Stimulated activated CD4-positive, alpha-beta T cell treated with anti-CD3 and anti-CD28 coated beads, Interleukin-12 subunit alpha, Interleukin-12 subunit beta, amount 100 ng/mL, for 4 hours (primary cell): ENCODE results near the gene FOSB.
A peak's percentile ranks its signal among the peaks of the same experiment; 100 is the strongest.

Experiments
- DNase-seq: peaks from one replicate; pipeline ENCODE4 v3.0.0-alpha.2; 2020

Gene FOSB

DNA sequence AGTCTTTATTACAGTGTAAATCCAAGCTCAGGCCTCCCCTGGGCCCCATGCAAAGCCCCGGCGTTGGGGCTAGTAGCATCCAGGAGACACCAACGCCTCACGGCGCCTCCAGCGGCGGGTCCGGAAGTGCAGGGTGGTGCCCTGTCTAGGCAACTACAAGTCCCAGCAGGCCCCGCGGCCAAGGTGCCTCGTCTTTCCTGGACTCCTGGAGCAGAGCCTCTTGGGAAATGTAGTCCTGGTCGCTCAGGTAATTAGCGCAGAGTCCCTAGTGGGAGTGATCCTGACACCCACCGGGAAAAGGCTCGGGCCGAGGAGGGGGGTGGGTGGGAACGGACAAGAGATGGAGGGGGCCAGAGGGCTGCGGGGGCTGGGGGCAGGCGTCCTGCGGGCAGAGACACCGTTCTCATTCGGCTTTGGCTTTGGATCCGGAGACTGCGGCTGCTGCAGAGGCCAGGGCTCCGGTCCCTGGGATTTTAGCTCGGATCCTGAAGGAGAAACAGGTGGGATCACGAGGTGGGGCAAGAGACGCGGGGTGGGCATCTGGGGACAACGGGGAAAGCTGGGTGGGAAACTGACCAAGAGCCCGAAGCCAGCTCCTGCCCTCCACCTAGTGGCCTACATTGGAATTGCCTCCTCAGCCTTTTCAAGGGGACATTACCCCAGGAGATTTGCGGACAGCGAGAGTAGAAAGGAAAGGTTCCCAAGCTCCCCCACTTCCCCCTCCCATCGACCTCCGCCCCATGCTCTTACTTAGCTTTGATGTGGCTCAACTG lies 17.7 kb downstream of the FOSB start:
- DNase-seq = peak; percentile 98

DNA sequence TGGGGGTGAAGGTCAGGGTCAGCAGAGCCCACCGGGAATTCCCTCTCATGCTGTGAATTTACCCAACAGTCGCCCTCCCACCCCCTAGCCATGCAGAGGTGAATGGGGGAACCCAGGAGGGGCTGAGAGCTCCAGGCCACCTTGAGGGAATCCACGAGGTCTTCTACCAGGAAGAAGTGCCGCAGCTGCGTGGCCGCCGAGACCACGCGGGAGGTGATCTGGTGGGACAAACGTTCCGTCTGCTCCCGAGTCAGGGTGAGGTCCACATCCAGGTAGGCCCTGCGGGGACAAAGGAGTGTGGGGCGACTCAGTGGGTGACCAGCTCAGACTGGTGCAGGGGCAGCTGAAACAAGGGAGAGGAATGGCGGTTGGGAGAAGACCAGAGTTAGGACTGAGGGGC lies 20.9 kb downstream of the FOSB start:
- no peak for DNase-seq

DNA sequence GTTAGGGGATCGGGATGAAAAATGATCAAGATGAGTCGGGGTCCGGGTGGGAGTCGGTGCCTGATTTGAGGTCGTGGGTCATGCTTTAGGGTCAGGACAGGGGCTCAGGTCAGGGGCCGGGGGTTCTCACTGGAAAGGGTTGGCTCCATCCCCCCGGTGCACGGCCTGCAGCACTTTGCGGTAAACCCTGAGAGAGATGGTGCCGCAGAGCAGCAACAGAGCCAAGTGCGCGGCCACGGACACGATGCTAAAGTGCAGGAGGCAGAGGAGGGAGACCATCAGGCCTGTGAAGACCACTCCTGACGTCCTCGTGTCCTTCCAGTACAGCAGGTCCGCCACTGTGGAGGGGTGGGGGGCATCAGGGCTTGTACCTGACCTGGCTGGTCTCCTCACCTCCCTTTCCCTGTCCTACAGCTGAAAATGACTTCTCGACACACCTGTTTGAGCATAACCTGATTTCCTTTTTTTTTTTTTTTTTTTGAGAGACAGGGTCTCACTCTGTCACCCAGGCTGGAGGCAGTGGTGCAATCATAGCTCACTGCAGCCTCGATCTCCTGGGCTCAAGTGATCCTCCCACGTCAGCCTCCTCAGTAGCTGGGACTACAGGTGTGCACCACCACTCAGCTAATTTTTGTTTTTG lies 21.5 kb downstream of the FOSB start:
- no peak for DNase-seq

- DNase-seq = no peak
Measured at GRCh38 chr19:45492137-45492626, 24.4 kb downstream of the FOSB start.

DNA sequence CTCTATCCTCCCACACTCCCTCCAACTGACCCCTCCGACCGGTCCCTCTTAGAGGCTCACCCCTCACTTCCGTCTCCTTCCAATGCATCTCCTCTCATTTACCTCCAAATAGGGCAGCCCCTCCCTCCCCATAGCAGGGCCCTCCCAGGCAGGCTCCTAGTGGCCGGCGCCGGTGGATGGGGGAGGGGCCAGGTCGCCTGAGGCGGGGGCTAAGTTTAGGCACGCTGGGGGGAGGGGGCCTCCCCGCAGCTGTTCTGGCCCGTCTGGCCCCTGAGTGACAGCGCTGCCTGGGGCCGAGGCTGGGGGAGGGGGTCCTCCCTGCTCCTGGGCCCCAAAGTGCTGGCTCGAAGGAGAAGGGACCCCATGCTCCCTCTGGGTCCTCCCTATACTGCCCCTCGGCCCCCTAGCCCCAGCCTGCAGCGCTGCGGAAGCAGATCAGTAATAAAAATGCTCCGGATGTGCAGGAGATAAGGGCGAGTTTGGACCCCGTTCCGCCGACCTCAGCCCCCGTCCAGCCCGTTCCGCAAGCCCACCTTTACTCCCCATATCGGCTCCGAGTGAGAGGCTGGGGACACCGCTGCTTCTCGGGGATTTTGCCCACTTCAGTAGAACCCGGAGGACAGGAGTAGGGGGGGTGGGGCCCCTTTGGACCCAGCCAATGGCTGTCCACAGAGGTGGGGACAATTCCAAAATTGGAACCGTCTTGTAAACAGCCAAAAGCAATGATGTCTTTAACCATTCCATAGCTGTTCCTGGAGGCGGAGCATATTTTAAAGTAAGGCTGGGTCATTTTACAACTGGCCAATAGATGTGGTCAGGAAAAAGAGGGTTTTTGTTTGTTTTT lies 25.1 kb downstream of the FOSB start:
- no peak for DNase-seq

GRCh38 chr19:45494261-45494916 lies 26.6 kb downstream of the FOSB start:
- no peak for DNase-seq

GRCh38 chr19:45495178-45495577 lies 27.4 kb downstream of the FOSB start:
- DNase-seq = no peak

- peak; percentile 49 for DNase-seq
Measured at GRCh38 chr19:45496349-45496953, 28.7 kb downstream of the FOSB start.

DNA sequence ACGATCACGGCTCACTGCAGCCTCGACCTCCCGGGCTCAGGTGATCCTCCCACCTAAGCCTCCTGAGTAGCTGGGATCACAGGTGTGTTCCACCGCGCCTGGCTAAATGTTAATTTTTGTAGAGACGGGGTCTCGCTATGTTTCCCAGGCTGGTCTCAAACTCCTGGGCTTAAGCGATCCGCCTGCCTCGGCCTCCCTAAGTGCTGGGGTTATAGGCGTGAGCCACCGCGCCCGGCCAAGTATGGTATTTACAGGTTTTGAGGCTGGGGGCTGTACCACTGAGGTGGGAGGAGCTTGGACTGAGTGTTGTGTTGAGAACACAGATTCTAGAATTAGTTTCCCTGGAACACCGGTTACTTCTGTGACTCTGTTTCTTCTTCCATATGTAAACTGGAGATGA lies 30.0 kb downstream of the FOSB start:
- no peak for DNase-seq

- peak; percentile 57 for DNase-seq
Measured at GRCh38 chr19:45498411-45499195, 30.8 kb downstream of the FOSB start, which contains the start of gene PPM1N. TSS of gene PPM1N (plus strand) at chr19:45498443. CDS start at chr19:45498473, 30 bp downstream.

DNA sequence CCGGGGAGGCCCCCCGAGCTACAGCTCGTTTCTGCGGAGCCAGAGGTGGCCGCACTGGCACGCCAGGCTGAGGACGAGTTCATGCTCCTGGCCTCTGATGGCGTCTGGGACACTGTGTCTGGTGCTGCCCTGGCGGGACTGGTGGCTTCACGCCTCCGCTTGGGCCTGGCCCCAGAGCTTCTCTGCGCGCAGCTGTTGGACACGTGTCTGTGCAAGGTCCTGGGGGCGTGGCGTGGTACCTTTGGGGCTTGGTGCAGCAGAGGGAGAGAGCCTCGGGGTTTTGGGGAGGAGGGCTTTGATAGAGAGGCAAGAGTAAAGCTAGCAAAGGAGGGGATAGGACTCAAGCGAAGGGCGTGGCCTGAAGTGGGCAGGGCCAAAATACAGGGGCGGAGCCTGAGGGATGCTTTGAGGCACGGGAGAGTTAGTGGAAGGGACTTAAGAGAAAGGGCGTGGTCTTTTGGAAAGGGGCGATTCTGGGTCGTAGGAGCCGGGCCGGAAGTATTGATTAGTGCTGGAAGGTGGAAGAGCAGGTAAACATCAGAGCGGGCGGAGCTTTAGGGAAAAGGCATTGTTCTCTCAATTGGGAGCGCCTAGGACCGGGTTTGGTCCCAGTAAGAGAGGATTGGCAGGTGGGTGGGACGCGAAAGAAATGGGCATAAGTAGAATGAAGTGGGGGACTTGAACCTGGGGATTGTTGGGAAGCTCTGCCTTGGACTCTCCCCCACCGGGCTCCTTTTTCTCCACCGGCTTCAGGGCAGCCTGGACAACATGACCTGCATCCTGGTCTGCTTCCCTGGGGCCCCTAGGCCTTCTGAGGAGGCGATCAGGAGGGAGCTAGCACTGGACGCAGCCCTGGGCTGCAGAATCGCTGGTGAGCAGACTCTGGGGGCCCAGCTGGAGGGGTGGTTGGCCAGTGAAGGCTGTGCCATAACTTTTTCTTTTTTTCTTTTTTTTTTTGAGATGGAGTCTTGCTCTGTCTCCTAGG lies 31.7 kb downstream of the FOSB start:
- DNase-seq = peak; percentile 57

DNA sequence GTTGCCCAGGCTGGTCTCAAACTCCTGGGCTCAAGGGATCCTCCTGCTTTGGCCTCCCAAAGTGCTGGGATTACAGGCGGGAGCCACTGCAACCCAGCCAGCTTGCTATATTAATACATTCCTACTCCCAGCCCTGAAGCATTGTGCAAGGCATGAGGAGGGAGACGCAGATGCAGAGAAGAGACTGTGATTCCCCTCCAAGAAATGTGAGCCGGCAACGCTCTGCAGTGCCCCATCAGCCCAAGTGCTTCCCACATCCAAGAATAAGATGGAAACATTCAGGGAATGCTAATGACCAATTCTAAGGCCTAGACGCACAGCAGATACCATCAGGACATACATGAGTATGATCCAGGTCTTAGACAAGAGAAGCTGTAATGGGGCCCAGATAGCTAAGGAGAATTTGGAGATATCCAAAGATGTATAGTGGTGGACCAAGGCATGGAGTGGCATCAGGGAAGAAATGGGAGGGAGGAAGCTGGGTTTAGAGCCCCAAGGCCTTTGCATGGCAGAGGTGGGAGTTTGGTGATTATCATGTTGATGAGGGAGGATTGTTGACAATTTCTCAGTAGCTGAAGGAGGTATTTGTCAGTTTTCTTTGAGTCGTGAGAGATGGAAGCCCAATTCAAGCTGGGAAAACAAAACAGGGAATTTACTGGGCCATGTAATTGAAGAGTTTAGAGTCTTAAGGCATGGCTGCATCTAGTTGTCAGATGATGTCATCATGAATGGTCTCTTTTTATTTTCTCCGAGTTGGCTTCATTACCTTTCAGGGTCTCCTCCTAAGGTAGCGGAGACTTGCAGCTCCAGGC lies 33.3 kb downstream of the FOSB start:
- no peak for DNase-seq

DNA sequence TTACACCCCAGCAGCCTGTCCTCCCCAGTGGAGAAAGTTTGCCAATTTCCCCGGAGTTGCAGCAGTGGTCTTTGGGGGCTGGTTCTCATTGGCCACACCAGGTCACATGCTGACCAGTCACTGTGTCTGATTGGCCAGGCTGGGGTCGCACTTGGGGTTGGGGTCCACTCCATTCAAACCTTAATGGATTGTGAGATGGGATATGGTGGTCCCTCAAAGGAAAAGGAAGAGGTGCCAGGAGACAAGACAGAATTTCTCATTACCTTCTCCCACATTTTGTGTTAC lies 33.9 kb downstream of the FOSB start:
- DNase-seq = no peak

DNA sequence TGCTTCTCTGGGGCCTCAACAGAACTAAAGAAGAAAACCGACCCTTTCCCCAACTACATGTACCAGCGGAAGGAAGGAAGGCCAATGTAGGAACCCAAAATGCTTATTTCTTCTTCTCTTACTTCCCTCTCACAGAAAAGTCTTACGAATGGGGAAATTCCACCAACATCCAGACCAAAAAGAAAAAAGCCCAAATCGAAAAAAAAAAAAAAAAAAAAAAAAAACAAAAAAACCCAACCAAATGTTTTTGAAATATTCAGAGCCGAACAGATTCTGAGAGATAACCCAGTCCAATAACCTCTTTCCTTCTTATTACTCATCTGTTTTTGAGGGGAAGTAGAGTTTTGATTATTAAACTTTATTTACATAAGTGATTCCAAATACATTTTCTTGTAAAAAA lies 34.3 kb downstream of the FOSB start:
- no peak for DNase-seq

- no peak for DNase-seq
Measured at GRCh38 chr19:45503909-45504308, 36.1 kb downstream of the FOSB start.

DNA sequence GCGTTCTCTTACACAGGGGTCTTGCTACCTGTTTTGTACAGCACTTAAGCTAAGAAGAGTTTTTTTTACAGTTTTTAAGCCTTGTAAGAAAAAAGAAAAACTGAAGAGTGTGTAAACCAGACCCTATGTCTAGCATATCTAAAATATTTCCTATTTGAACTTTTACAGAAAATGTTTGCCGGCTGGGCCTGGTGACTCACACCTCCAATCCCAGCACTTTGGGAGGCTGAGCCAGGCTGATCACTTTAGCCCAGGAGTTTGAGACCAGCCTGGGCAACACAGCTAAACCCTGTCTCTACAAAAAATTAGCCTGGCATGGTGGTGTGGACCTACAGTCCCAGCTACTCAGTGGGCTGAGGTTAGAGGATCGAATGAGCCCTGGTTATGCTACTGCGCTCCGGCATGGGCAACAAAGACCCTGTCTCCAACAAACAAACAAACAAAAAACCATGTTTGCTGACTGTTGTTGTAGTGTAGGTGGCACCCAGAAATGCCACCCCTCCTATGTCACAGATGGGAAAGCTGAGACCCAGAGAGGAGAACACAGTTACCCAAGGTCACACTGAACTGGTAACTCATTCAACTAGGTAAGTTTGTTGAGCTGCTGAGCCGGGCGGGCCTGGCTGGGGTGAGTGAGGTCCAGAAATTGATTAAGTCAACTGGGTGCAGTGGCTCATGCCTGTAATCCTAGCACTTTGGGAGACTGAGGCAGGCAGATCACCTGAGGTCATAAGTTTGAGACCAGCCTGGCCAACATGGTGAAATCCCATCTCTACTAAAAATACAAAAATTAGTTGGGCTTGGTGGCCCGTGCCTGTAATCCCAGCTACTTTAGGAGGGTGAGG lies 37.6 kb downstream of the FOSB start:
- DNase-seq = no peak

GRCh38 chr19:45505996-45506245 lies 38.1 kb downstream of the FOSB start:
- no peak for DNase-seq

DNA sequence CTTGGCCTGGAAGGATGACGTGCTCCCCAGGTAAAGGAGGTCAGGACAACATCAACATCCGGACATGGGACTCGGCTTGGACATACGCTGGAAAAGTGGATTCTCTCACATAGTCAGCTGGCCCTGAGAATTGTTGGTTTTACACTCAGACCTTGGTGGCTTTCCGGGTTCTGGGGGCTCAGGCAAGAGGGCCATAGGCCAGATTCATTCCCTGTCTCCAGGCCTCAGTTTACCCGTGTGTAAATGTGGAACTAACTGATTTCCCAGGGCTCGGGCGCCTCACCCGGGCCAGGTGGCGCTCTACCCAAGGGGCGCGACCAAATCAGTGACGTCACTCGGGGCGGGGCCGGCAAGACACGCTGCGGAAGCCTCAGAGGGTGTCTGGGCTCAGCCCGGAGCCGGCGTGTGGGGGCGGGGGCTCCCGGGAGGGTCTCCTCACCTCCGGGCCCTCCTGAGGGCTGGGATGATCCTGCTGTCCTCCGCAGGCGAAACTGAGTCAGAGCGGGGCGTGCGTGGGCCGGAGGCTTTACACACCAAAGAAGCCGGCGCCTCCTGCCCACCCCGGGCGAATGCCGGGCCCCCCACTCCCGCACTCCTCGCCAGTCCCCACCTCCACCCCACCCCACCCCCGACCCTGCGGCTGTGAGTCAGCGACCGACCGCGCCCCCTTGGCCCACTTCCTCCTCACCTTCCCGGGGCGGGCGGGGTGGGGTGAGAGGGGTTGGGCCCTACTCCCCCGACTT lies 38.6 kb downstream of the FOSB start:
- peak; percentile 100 for DNase-seq
